Astrocyte (in vitro differentiated cells and primary cell): Measurements from ENCODE around the gene JMJD7.

Experiments
- EZH2 ChIP-seq: IDR thresholded peaks from 2 replicates; pipeline ENCODE4 v1.6.1; 2012; ENCODE audit warnings: mild to moderate bottlenecking, low read length, inconsistent platforms; ENCODE audit not compliant: insufficient read depth
- TF ChIP-seq, protein P1 (sequence below): IDR thresholded peaks from 2 replicates; pipeline ENCODE4 v1.5.1; 2011; ENCODE audit warnings: low read depth, mild to moderate bottlenecking, inconsistent platforms, low read length, moderate library complexity; ENCODE audit not compliant: insufficient read depth

- TF ChIP-seq EZH2 = no peak
- TF ChIP-seq, protein P1, sequence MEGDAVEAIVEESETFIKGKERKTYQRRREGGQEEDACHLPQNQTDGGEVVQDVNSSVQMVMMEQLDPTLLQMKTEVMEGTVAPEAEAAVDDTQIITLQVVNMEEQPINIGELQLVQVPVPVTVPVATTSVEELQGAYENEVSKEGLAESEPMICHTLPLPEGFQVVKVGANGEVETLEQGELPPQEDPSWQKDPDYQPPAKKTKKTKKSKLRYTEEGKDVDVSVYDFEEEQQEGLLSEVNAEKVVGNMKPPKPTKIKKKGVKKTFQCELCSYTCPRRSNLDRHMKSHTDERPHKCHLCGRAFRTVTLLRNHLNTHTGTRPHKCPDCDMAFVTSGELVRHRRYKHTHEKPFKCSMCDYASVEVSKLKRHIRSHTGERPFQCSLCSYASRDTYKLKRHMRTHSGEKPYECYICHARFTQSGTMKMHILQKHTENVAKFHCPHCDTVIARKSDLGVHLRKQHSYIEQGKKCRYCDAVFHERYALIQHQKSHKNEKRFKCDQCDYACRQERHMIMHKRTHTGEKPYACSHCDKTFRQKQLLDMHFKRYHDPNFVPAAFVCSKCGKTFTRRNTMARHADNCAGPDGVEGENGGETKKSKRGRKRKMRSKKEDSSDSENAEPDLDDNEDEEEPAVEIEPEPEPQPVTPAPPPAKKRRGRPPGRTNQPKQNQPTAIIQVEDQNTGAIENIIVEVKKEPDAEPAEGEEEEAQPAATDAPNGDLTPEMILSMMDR = no peak
These were observed 10.6 kb upstream of the JMJD7 start for GRCh38 chr15:41817327-41817726.
